Rectal smooth muscle tissue (tissue), 1 donor: ENCODE data around the gene SNTB2.
A peak's percentile ranks its signal among the peaks of the same experiment; 100 is the strongest.

Experiments used
- H3K27ac ChIP-seq: one replicate; pipeline ENCODE4 v1.7.0; 2013; ENCODE audit warnings: low read depth, low read length, inconsistent platforms
- H3K27me3 ChIP-seq: one replicate; pipeline ENCODE4 v1.7.0; 2013; ENCODE audit warnings: low read length; ENCODE audit not compliant: control insufficient read depth, insufficient read depth
- H3K36me3 ChIP-seq: one replicate; pipeline ENCODE4 v1.7.0; 2013; ENCODE audit warnings: low read length; ENCODE audit not compliant: control insufficient read depth, insufficient read depth
- H3K4me1 ChIP-seq: one replicate; pipeline ENCODE4 v1.7.0; 2013; ENCODE audit warnings: low read length; ENCODE audit not compliant: control insufficient read depth, insufficient read depth
- H3K4me3 ChIP-seq: one replicate; pipeline ENCODE4 v1.7.0; 2013; ENCODE audit warnings: low read length
- H3K9ac ChIP-seq: one replicate; pipeline ENCODE4 v1.7.0; 2013; ENCODE audit warnings: low read length

Gene SNTB2

DNA sequence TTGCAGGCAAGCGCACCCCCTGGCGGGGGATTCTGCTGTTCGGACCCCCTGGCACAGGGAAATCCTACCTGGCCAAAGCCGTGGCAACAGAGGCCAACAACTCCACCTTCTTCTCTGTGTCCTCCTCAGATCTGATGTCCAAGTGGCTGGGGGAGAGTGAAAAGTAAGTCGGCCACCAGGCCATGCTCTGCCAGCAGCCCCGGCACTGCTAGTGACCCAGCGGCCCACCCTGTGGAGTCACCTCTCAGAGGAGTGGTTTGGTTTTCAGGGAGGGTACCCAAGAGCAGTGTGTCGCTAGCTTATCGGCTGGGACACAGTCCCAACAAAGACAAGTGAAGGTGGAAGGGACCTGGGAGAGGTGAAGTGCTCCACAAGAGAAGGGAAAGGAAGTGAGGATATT is 132.4 kb downstream of the SNTB2 start:
- Histone ChIP-seq H3K4me3 (no peak overlapping the region), H3K27ac (no peak overlapping the region), H3K27me3 (no peaks in the 10 kb centered on the region), H3K9ac (no peak overlapping the region), H3K4me1 (no peaks in the 10 kb centered on the region), H3K36me3 (peaks cover 70% of the 10 kb centered on the region)

DNA sequence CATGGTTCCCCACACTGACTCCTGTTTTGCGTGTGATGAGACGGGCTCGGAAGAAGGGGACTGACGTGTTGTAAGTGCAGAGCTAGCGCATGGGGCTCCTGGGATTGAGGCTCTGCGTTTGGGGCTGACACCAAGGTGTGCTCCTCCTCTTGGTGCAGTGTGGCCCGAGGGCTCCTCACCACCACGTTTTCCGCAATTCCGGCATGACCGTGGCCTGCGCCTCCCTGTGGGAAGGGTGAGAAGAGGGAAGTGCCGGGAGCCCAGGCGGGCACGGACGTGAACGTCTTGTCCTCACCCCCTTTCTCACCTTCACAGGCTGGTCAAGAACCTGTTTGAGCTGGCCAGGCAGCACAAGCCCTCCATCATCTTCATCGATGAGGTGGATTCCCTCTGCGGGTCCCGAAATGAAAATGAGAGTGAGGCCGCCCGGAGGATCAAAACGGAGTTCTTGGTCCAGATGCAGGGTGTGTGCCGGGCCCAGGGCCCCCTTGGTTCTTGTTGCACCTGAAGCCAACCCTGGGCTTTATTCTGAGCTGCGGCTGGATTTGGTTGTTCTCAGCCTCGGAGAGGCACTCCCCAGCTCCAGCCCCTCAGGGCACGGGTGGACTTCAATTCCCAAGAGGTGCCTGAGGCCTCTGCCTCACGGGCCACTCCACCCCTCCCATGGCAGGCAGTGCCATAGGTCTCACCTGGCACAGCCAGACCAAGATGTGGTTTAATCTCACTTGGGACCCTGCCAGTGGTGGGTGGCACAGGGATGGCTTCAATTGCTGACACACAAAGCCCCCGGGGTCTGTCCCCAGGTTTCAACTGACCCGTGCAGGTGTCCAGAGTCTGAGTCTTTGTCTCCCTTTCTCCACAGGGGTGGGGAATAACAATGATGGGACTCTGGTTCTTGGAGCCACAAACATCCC is 133.1 kb downstream of the SNTB2 start:
- Histone ChIP-seq H3K27ac (no peak overlapping the region), H3K4me1 (no peaks in the 10 kb centered on the region), H3K36me3 (peaks cover 71% of the 10 kb centered on the region), H3K9ac (no peak overlapping the region), H3K27me3 (no peaks in the 10 kb centered on the region), H3K4me3 (no peak overlapping the region)

GRCh38 chr16:69320740-69321073 is 133.7 kb downstream of the SNTB2 start:
- no peaks in the 10 kb centered on the region for H3K4me1 ChIP-seq
- H3K36me3 ChIP-seq: peaks cover 69% of the 10 kb centered on the region
- no peak overlapping the region for H3K4me3 ChIP-seq

DNA sequence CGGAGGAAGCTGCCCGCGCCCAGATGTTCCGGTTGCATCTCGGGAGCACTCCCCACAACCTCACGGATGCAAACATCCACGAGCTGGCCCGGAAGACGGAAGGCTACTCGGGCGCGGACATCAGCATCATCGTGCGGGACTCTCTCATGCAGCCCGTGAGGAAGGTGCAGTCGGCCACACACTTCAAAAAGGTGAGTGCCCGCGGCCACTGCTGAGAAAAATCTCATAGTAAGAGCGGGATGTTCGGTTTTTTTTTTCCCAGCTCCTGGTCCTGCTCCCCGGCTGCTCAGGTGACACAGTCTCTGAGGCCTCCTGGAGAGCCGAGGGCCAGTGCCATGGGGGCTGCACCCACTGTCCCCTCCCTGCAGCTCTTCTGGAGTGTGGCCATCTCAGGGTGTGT is 134.1 kb downstream of the SNTB2 start:
- no peak overlapping the region for H3K27ac ChIP-seq
- H3K9ac ChIP-seq: no peak overlapping the region
- H3K27me3 ChIP-seq: no peaks in the 10 kb centered on the region
- peaks cover 65% of the 10 kb centered on the region for H3K36me3 ChIP-seq
- no peak overlapping the region for H3K4me3 ChIP-seq
- no peaks in the 10 kb centered on the region for H3K4me1 ChIP-seq

More at GRCh38 chr16:69320740-69321073, 133.7 kb downstream of the SNTB2 start:
- Histone ChIP-seq H3K27me3 (no peaks in the 10 kb centered on the region), H3K27ac (no peak overlapping the region), H3K9ac (no peak overlapping the region)

DNA sequence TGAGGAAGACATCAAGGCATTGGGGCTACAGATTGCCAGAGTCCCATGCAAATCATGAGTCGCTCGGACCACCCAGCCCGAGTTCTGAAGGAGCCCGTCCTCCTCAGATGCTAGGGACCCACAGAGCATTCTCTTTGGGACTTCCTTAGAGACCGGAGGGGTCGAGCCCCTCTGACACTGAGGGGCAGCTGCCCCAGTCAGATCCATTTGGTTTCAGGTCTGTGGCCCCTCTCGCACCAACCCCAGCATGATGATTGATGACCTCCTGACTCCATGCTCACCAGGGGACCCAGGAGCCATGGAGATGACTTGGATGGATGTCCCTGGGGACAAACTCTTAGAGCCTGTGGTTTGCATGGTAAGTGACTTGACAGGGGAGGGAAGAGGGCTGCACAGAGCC is 135.4 kb downstream of the SNTB2 start:
- no peaks in the 10 kb centered on the region for H3K4me1 ChIP-seq
- no peak overlapping the region for H3K9ac ChIP-seq
- H3K4me3 ChIP-seq: no peak overlapping the region
- no peak overlapping the region for H3K27ac ChIP-seq
- peaks cover 57% of the 10 kb centered on the region for H3K36me3 ChIP-seq
- H3K27me3 ChIP-seq: no peaks in the 10 kb centered on the region

- Histone ChIP-seq H3K4me1 (no peaks in the 10 kb centered on the region), H3K27ac (no peak overlapping the region), H3K36me3 (peaks cover 54% of the 10 kb centered on the region), H3K9ac (no peak overlapping the region), H3K4me3 (no peak overlapping the region), H3K27me3 (no peaks in the 10 kb centered on the region)
These were observed 136.5 kb downstream of the SNTB2 start for GRCh38 chr16:69323415-69323814.

DNA sequence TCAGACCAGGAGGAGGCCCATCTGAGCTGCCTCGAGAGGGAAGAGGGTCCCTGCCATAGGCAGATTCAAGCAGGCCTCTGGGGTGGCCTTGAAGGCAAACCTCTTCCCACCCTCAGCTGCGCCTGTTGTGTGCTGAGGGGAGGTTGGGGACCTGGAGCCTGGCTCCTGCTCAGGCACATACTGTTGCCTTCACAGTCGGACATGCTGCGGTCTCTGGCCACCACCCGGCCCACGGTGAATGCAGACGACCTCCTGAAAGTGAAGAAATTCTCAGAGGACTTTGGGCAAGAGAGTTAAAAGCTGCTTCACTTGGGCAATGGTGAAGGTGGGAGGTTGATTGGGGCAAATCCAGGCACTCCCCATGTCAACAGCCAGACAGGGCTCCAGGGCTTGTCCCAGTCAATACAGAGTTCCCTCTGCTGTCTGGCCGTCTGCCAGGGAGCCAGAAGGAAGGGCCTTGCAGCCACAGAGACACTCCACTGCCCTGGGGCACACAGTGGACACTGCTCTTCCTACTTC is 137.1 kb downstream of the SNTB2 start:
- Histone ChIP-seq H3K4me1 (peaks cover 2% of the 10 kb centered on the region), H3K36me3 (peaks cover 48% of the 10 kb centered on the region), H3K27me3 (no peaks in the 10 kb centered on the region), H3K9ac (no peak overlapping the region), H3K4me3 (no peak overlapping the region), H3K27ac (no peak overlapping the region)

DNA sequence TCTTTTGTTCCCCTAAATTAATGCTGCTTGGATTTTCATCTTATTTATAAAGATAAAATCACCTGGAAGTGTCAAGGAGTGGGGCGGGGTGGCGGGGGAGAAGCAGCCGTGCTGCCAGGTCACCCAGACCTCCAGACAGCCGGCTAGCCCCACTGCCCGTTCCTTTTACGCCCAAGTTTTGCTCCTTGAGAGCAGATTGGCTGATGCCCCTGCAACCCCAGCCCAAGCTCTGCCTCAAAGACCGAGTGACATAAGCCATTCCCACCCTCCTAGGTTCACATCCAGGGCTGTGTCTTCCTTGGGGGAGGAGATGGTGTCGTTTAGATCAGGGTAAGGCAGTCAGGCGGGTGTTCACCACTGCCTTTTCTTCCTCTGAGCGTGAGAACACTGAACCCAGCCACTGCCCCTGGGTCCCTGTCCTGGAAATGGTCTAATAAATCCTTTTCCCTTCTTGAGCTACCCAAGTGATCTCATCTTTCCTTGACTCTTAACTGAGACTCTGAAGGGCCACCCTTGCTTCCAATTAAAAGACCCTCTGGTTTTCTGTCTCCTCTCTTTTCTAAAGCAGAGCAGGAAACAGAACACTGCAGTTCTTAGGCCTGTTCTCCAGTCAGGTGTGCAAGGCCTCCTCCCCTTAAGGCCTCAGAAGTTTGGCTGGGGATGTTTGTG is 137.8 kb downstream of the SNTB2 start:
- H3K27ac ChIP-seq: no peak overlapping the region
- no peaks in the 10 kb centered on the region for H3K27me3 ChIP-seq
- H3K4me1 ChIP-seq: peaks cover 8% of the 10 kb centered on the region
- H3K36me3 ChIP-seq: peaks cover 41% of the 10 kb centered on the region
- H3K9ac ChIP-seq: no peak overlapping the region
- no peak overlapping the region for H3K4me3 ChIP-seq

GRCh38 chr16:69325784-69326171 is 138.8 kb downstream of the SNTB2 start:
- Histone ChIP-seq H3K27ac (no peak overlapping the region), H3K27me3 (no peaks in the 10 kb centered on the region), H3K9ac (no peak overlapping the region), H3K4me1 (peaks cover 8% of the 10 kb centered on the region), H3K36me3 (peaks cover 31% of the 10 kb centered on the region), H3K4me3 (no peak overlapping the region)

- peaks cover 8% of the 10 kb centered on the region for H3K4me1 ChIP-seq
- H3K27me3 ChIP-seq: no peaks in the 10 kb centered on the region
- H3K9ac ChIP-seq: no peak overlapping the region
- H3K36me3 ChIP-seq: peaks cover 25% of the 10 kb centered on the region
- no peak overlapping the region for H3K27ac ChIP-seq
- H3K4me3 ChIP-seq: no peak overlapping the region
These were observed 139.4 kb downstream of the SNTB2 start for GRCh38 chr16:69326172-69326873.

DNA sequence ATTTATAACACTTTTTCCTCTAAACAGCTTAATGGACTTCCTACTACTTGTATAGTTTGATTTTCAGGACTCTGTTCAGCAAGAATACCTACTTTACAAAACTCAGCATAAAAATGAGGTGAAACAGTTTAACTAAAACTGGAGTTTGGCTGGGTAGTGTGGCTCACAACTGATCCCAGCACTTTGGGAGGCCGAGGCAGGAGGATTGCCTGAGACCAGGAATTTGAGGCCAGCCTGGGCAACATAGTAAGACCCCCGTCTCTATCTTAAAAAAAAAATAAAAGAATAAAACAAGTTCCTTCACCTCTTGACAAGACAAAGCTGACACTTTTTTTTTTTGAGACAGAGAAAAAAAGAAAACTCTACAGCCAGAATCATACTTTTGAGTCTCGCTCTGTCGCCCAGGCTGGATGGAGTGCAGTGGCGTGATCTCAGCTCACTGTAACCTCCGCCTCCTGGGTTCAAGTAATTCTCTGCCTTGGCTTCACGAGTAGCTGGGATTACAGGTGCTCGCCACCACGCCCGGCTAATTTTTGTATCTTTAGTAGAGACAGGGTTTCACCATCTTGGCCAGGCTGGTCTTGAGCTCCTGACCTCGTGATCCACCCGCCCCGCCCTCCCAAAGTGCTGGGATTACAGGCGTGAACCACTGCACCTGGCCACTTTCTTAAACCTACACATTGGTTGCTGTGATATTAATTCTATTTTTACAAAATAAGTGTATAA is 140.8 kb downstream of the SNTB2 start:
- peaks cover 19% of the 10 kb centered on the region for H3K36me3 ChIP-seq
- no peaks in the 10 kb centered on the region for H3K27me3 ChIP-seq
- H3K9ac ChIP-seq: no peak overlapping the region
- no peak overlapping the region for H3K4me3 ChIP-seq
- H3K4me1 ChIP-seq: peaks cover 8% of the 10 kb centered on the region
- no peak overlapping the region for H3K27ac ChIP-seq

DNA sequence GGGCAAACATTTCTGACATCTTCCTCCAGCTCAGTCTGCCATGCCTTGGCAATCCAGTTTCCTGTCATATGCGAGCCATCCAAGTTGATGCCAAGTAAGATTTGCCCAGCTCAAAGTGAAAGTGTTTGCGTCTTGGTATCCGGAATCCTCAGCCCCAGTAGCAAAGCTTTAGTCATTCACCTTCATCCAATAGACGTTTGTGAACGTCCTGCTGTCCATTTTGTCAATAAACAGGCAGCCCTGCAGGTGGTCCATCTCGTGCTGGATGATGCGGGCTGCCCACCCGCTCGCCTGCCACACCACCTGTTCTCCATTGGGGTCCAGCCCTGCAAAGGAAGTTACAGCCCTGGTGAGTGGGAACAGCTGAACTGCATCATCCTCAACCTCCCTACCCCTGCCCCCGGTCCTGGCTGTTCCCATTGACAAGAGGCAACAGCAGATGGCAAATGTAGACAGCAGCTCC is 141.9 kb downstream of the SNTB2 start:
- Histone ChIP-seq H3K4me1 (peaks cover 8% of the 10 kb centered on the region), H3K36me3 (peaks cover 18% of the 10 kb centered on the region), H3K27ac (no peak overlapping the region), H3K9ac (no peak overlapping the region), H3K4me3 (peak overlapping the region; percentile 80), H3K27me3 (no peaks in the 10 kb centered on the region)
